Panc1 (cell line): ENCODE data around the gene RASGEF1C. TPM values are rescaled to one million over a fixed set of nuclear protein-coding genes. Genes with fewer than 3 reads are reported as not detected.

Experiments
- ATAC-seq: fragments of 200-7000 bp; cut with Tn5 transposase; 2 replicates; pipeline ENCODE4 v1.9.1; 2020; ENCODE audit warnings: mild to moderate bottlenecking, moderate library complexity
- BruUV-seq: library from RNA; stranded (reverse); fragments of 400-500 nt; replicated peaks from 2 replicates; lab custom pipeline; 2021; lab: Mats Ljungman, UMichigan
- CTCF ChIA-PET: fragments of 300-600 bp; sonication (Branson Sonifier 250); formaldehyde crosslinking; loops from one replicate; lab custom pipeline; 2022; ENCODE audit warnings: antibody characterized with exemption; lab: Charles Lee
- POLR2A ChIA-PET: fragments of 300-600 bp; sonication (Branson Sonifier 250); formaldehyde crosslinking; loops from one replicate; lab custom pipeline; 2022; ENCODE audit warnings: antibody characterized with exemption; lab: Charles Lee
- DNase-seq: peaks from one replicate; pipeline ENCODE4 v3.0.0-alpha.2; 2010; ENCODE audit warnings: low read depth, low spot score
- H3K27ac ChIP-seq: 2 replicates; pipeline ENCODE4 v1.5.1; 2011; ENCODE audit warnings: mild to moderate bottlenecking, low read length, inconsistent platforms
- H3K27me3 ChIP-seq: fragments of 200-500 bp; sonication (Bioruptor generic); 2 replicates; pipeline ENCODE4 v1.6.0; 2014; ENCODE audit warnings: low read length, inconsistent platforms; ENCODE audit not compliant: control insufficient read depth, insufficient read depth
- H3K36me3 ChIP-seq: fragments of 200-500 bp; sonication (Bioruptor generic); 2 replicates; pipeline ENCODE4 v1.5.1; 2014; ENCODE audit warnings: inconsistent platforms, mild to moderate bottlenecking, low read length, moderate library complexity; ENCODE audit not compliant: control insufficient read depth, insufficient read depth
- H3K4me1 ChIP-seq: 2 replicates; pipeline ENCODE4 v1.5.1; 2011; ENCODE audit warnings: inconsistent platforms, mild to moderate bottlenecking, low read length, moderate library complexity; ENCODE audit not compliant: control insufficient read depth, insufficient read depth
- H3K4me3 ChIP-seq, 2 experiments: 2 replicates each; pipeline ENCODE4 v1.5.1; 2011 to 2012; ENCODE audit warnings: low read depth in 2 of 2, low read length in 2 of 2, mild to moderate bottlenecking in 2 of 2, inconsistent platforms in 1 of 2, moderate library complexity in 1 of 2
- H3K9me3 ChIP-seq: fragments of 200-500 bp; sonication (Bioruptor generic); 2 replicates; pipeline ENCODE4 v1.5.1; 2014; ENCODE audit warnings: low read depth, mild to moderate bottlenecking, inconsistent platforms, low read length, moderate library complexity; ENCODE audit not compliant: control insufficient read depth, insufficient read depth
- CTCF ChIP-seq: fragments of 450-650 bp; IDR thresholded peaks from 2 replicates; pipeline ENCODE4 v1.5.1; 2017; ENCODE audit warnings: mild to moderate bottlenecking
- POLR2AphosphoS5 ChIP-seq: IDR thresholded peaks from 2 replicates; pipeline ENCODE4 v1.6.1; 2012; ENCODE audit warnings: mild to moderate bottlenecking, low read depth, low read length, moderate library complexity
- REST ChIP-seq, 2 experiments: IDR thresholded peaks; 2 replicates each; pipeline ENCODE4 v1.6.1; 2011 to 2012; ENCODE audit warnings: low read depth in 2 of 2, control low read depth in 1 of 2, low read length in 1 of 2, mild to moderate bottlenecking in 1 of 2, moderate library complexity in 1 of 2; ENCODE audit not compliant: insufficient read depth in 1 of 2
- SIN3A ChIP-seq: IDR thresholded peaks from 2 replicates; pipeline ENCODE4 v1.6.1; 2012; ENCODE audit warnings: low read depth, mild to moderate bottlenecking, low read length, moderate library complexity, borderline replicate concordance; ENCODE audit not compliant: insufficient read depth
- TCF7L2 ChIP-seq: IDR thresholded peaks from 2 replicates; pipeline ENCODE4 v1.6.1; 2011; ENCODE audit warnings: mild to moderate bottlenecking, low read depth, low read length, inconsistent platforms
- in situ Hi-C: cut with HindIII; loops from 2 replicates; pipeline ENCODE4 v1.10.0; 2016; ENCODE audit warnings: low sequenced_read_pairs, low pct_unique_long_range_greater_than_20kb
- intact Hi-C: fragments of 100-400 bp; cut with micrococcal nuclease; formaldehyde crosslinking; loops from one replicate; pipeline ENCODE4 v1.10.0; 2022; ENCODE audit not compliant: unreplicated experiment
- total RNA-seq: library from RNA; stranded (reverse); gene quantifications from one replicate; pipeline ENCODE4 v1.2.1, GENCODE V29; 2021; ENCODE audit not compliant: unreplicated experiment

Gene RASGEF1C
- total RNA-seq, 1 experiment from 2014 or later = 0.49 TPM

GRCh38 chr5:180199390-180199789 lies 9.6 kb downstream of the RASGEF1C start:
- ATAC-seq (no peak), DNase-seq (no peak)
- ChIA-PET CTCF (no interaction called here), POLR2A (no interaction called here)
- in situ Hi-C loops = no loop called here
- Histone ChIP-seq H3K36me3 (no peaks in the 10 kb centered on the region), H3K4me1 (no peaks in the 10 kb centered on the region; the same call in 1 of the 2 replicates), H3K9me3 (no peaks in the 10 kb centered on the region), H3K4me3 (no peak overlapping the region), H3K27me3 (no peaks in the 10 kb centered on the region), H3K27ac (no peak overlapping the region)
- BruUV-seq = no TSS peak
- TF ChIP-seq TCF7L2 (no peak), POLR2AphosphoS5 (no peak), SIN3A (no peak), REST (IDR thresholded peaks at IDR 0.05; ENCODE audit: insufficient read depth in 1 of 2, low read depth in 2 of 2, low read length in 1 of 2) (no peak), CTCF (no peak)
- intact Hi-C loops = no loop called here

GRCh38 chr5:180198208-180198607 lies 10.8 kb downstream of the RASGEF1C start:
- BruUV-seq = no TSS peak
- TF ChIP-seq CTCF = no peak
- TF ChIP-seq POLR2AphosphoS5 = no peak
- TF ChIP-seq TCF7L2 = no peak
- no peak for TF ChIP-seq SIN3A
- TF ChIP-seq REST (IDR thresholded peaks at IDR 0.05; ENCODE audit: insufficient read depth in 1 of 2, low read depth in 2 of 2, low read length in 1 of 2) = no peak
- CTCF ChIA-PET = no interaction called here

More at GRCh38 chr5:180198208-180198607, 10.8 kb downstream of the RASGEF1C start:
- no peaks in the 10 kb centered on the region for H3K9me3 ChIP-seq
- H3K27me3 ChIP-seq = no peaks in the 10 kb centered on the region
- no peak overlapping the region for H3K4me3 ChIP-seq
- in situ Hi-C loops = no loop called here
- no peak for DNase-seq
- no peak for ATAC-seq
- no peaks in the 10 kb centered on the region for H3K36me3 ChIP-seq
- POLR2A ChIA-PET = no interaction called here
- no peaks in the 10 kb centered on the region; the same call in 1 of the 2 replicates for H3K4me1 ChIP-seq
- no peak overlapping the region for H3K27ac ChIP-seq
- intact Hi-C loops = no loop called here
